Effector memory CD4-positive, alpha-beta T cell (primary cell): ENCODE measurements around the gene ALOXE3.

Experiments used
- DNase-seq, 3 donors: peaks; one replicate each; pipeline ENCODE4 v3.0.0-alpha.2; 2020
- H3K27ac ChIP-seq: 2 replicates; pipeline ENCODE4 v1.7.0; 2013; ENCODE audit warnings: mild to moderate bottlenecking, low read length, moderate library complexity; ENCODE audit not compliant: insufficient read depth, poor library complexity, severe bottlenecking
- H3K27me3 ChIP-seq: replicated peaks from 2 replicates; pipeline ENCODE4 v1.7.0; 2013; ENCODE audit warnings: mild to moderate bottlenecking, low read length; ENCODE audit not compliant: insufficient read depth, control insufficient read depth, poor library complexity, severe bottlenecking
- H3K36me3 ChIP-seq: 2 replicates; pipeline ENCODE4 v1.7.0; 2013; ENCODE audit warnings: mild to moderate bottlenecking, low read length, moderate library complexity; ENCODE audit not compliant: control insufficient read depth, insufficient read depth
- H3K4me1 ChIP-seq: 2 replicates; pipeline ENCODE4 v1.7.0; 2013; ENCODE audit warnings: low read length, mild to moderate bottlenecking; ENCODE audit not compliant: control insufficient read depth, insufficient read depth, poor library complexity, severe bottlenecking
- H3K4me3 ChIP-seq: 2 replicates; pipeline ENCODE4 v1.7.0; 2013; ENCODE audit warnings: low read length, low read depth, mild to moderate bottlenecking; ENCODE audit not compliant: insufficient read depth, poor library complexity, severe bottlenecking
- H3K9me3 ChIP-seq: 2 replicates; pipeline ENCODE4 v1.7.0; 2013; ENCODE audit warnings: mild to moderate bottlenecking, low read length, moderate library complexity; ENCODE audit not compliant: control insufficient read depth

The ALOXE3 gene

GRCh38 chr17:8072341-8072728 is 46.0 kb downstream of the ALOXE3 start:
- Histone ChIP-seq H3K27ac (no peak overlapping the region), H3K9me3 (no peaks in the 10 kb centered on the region), H3K4me1 (peaks cover 23% of the 10 kb centered on the region), H3K4me3 (peak overlapping the region; percentile 52), H3K36me3 (no peaks in the 10 kb centered on the region), H3K27me3 (peaks cover 21% of the 10 kb centered on the region)
- DNase-seq: no peak

- no peak overlapping the region for H3K4me3 ChIP-seq
- no peak overlapping the region for H3K27ac ChIP-seq
- no peaks in the 10 kb centered on the region for H3K36me3 ChIP-seq
- no peak for DNase-seq
- peaks cover 23% of the 10 kb centered on the region for H3K4me1 ChIP-seq
- H3K27me3 ChIP-seq: peaks cover 21% of the 10 kb centered on the region
- no peaks in the 10 kb centered on the region for H3K9me3 ChIP-seq
Measured at GRCh38 chr17:8071496-8071895, 46.8 kb downstream of the ALOXE3 start.

DNA sequence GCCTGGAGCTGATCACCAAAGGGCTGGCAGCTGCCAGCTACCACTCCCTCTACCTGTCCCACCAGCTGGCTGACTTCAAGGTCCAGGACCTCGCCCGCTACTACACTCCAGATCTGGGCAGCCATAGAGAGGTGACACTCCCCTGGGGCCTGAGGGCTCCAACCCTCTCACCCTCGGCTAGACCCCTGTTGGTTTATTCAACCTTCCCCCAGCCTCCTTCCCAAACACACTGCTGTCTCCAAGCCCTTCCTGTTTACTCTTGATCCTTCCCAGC is 48.8 kb downstream of the ALOXE3 start:
- Histone ChIP-seq H3K27me3 (peaks cover 17% of the 10 kb centered on the region), H3K36me3 (no peaks in the 10 kb centered on the region), H3K27ac (no peak overlapping the region), H3K4me3 (no peak overlapping the region), H3K4me1 (peaks cover 23% of the 10 kb centered on the region), H3K9me3 (no peaks in the 10 kb centered on the region)
- DNase-seq: no peak

DNA sequence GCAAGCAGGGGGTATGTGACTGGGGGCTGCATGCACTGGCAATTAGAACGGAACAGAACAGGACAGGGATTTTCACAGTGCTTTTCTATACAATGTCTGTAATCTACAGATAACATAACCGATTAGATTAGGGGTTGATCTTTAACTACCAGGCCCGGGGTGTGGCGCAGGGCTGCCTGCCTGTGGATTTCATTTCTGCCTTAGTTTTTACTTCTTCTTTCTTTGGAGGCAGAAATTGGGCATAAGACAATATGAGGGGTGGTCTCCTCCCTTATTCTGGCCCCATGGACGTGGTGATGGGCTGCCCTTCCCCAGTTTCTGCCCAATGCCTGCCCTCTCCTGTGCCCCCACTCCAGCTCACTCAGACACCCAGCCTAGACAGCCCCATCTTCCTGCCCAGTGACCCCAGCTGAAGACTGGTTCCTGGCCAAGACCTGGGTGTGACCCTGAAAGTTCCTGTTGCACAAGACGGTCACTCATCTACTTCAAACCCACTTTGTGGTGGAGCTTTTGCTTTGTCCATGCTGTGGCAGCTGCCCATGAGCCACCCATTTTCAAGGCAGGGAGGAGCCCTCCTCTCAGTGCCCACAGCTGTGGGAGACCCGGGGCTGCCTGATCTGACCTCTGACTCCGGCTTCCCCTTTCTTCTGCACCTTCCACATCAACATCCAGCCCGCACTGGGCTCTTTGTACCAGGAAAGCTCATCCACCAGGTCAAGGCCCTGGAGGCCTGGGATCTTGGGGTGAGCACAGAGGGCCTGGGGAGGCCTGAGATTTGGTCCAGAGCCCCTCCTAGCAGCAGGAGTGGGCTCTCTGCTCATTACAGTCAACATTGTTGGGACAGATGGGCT is 49.4 kb downstream of the ALOXE3 start:
- no peak overlapping the region for H3K27ac ChIP-seq
- H3K4me1 ChIP-seq: peaks cover 19% of the 10 kb centered on the region
- no peak overlapping the region for H3K4me3 ChIP-seq
- DNase-seq: no peak
- no peaks in the 10 kb centered on the region for H3K9me3 ChIP-seq
- H3K36me3 ChIP-seq: no peaks in the 10 kb centered on the region
- H3K27me3 ChIP-seq: peaks cover 15% of the 10 kb centered on the region

DNA sequence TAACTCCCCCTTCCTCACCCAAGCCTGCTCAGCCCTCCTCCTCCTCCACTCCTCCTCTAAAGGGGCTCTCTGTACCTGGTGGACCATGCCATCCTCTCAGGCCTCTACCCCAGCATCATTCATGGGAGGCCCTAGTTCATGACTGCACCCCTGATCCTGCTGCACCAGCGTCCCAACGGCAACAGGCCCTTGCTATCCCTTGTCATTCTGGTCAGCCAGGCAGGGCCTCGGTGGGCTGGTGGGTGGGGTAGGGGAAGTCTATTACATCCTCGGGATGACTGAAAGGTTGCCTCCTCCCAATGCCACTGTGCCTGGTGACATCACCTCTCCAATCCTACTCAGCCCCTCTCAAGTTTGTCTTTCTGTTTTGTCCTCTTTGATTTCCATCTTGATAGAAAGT is 50.5 kb downstream of the ALOXE3 start:
- Histone ChIP-seq H3K27me3 (peaks cover 12% of the 10 kb centered on the region), H3K4me3 (no peak overlapping the region), H3K9me3 (no peaks in the 10 kb centered on the region), H3K36me3 (no peaks in the 10 kb centered on the region), H3K27ac (no peak overlapping the region), H3K4me1 (peaks cover 8% of the 10 kb centered on the region)
- no peak for DNase-seq

DNA sequence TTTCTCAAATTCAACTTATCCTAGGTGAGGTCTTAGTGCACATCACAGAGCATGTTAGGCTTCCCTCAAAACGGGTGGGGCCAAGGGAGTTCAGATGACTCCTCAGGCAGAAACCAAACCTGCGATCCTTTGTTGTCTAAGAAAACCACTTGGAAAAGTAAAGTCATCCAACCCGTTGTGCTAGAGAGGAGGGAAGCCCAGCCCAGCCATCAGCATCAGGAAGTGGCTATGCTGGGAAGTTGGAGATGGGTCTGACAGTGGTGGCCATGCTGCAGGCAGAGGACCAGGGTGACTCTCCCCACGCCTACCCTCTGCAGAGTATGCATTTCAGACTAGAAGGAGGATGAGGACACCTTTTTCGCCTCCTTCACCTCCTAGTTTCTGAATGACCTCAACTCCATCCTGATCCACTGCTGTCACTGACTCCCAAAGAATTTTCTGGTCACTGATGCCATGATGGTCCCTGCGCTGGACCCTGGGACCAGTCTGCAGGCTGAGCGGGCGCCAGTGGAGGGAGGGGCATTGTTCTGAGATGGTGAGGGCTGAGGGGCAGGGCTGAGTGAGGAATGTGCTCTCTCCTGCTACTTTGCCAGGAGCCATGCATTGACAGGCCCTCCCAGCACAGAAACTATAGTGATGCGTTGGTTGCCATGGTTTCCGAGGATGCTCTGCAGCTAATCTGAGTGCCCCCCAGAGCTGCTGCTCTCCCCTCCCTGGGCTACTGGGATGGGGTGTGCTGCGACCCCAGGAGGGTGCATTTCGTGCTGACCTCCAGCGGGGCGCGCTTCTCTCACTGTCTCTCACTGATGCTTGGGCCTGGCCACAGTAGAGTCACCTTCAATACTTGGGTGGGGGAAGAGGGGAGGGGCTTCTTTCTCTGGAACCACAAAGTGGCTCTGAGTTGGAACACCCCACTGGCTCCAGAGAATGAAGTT is 51.2 kb downstream of the ALOXE3 start:
- peaks cover under 1% of the 10 kb centered on the region for H3K4me1 ChIP-seq
- DNase-seq: no peak
- H3K4me3 ChIP-seq: no peak overlapping the region
- H3K27me3 ChIP-seq: peaks cover 9% of the 10 kb centered on the region
- no peak overlapping the region for H3K27ac ChIP-seq
- H3K36me3 ChIP-seq: no peaks in the 10 kb centered on the region
- H3K9me3 ChIP-seq: no peaks in the 10 kb centered on the region

DNA sequence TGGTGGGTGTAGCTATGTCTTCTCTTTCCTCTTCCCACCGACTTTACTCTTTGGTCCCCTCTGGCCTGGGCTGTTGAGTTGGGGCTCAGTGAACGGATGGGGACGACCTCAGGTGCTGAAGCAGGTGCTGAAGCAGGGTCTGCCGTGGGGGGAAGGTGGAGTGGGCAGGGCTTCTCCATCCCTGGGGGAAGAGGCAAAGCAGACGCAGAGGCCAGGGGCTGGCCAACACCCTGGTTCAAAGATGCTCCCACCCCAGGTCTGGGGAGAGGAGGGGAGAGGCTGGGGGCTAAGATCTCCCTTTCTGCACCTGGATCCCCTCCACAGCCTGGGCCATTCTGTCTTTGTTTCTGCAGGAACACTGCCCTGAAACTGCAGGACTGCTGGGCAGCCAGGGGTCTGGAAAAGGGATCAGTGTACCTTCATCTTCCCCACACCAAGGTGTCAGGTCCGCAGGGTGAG is 53.7 kb downstream of the ALOXE3 start:
- Histone ChIP-seq H3K27ac (no peak overlapping the region), H3K4me3 (no peak overlapping the region), H3K9me3 (no peaks in the 10 kb centered on the region), H3K27me3 (peaks cover 13% of the 10 kb centered on the region), H3K4me1 (no peaks in the 10 kb centered on the region), H3K36me3 (no peaks in the 10 kb centered on the region)
- DNase-seq: no peak

GRCh38 chr17:8063761-8064534 is 54.4 kb downstream of the ALOXE3 start:
- Histone ChIP-seq H3K36me3 (no peaks in the 10 kb centered on the region), H3K27me3 (peaks cover 13% of the 10 kb centered on the region)
- no peak for DNase-seq

DNA sequence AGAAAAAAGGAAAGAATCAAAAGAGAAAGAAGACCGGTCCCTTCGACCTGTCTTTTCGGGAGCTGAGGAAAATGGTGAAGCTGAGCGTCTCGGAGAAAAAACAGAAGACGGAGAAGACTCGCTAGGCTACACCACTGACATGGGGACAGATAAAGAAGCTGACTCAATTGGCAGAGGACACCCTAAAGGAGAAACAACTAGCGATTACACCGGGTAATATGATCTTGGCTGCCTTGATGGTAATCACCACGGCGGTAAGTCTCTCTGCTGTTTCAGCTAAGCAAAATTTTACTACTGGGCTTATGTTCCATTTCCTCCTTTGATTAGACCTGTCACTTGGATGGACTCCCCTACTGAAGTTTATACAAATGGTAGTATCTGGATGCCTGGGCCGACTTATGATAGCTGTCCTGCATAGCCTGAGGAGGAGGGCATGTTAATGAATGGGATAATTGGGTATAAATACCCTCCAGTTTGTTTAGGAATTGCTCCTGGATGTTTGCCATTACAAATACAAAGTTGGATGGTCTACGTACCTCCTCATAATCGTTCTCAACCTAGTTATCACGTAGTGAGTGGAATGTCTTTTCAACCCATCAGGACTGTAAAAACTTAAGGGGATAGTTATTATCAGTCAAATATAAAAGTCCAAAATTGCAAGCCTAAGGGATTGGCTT is 55.4 kb downstream of the ALOXE3 start:
- H3K4me3 ChIP-seq: no peak overlapping the region
- H3K27me3 ChIP-seq: peaks cover 18% of the 10 kb centered on the region

More at GRCh38 chr17:8063761-8064534, 54.4 kb downstream of the ALOXE3 start:
- Histone ChIP-seq H3K27ac (no peak overlapping the region), H3K9me3 (no peaks in the 10 kb centered on the region), H3K4me3 (no peak overlapping the region), H3K4me1 (no peaks in the 10 kb centered on the region)

More for the DNA sequence above, 55.4 kb downstream of the ALOXE3 start:
- H3K4me1 ChIP-seq: no peaks in the 10 kb centered on the region
- no peaks in the 10 kb centered on the region for H3K36me3 ChIP-seq
- no peak for DNase-seq
- no peak overlapping the region for H3K27ac ChIP-seq
- H3K9me3 ChIP-seq: no peaks in the 10 kb centered on the region
